Suprapubic skin (tissue), 4 donors: ENCODE data around the gene FGFBP2.

Experiments
- EP300 ChIP-seq: sonication (generic); formaldehyde crosslinking; IDR thresholded peaks from one replicate; pipeline ENCODE4 v1.6.1; 2017; ENCODE audit warnings: antibody characterized with exemption
- POLR2AphosphoS5 ChIP-seq, 3 donors: sonication (generic); formaldehyde crosslinking; IDR thresholded peaks; one replicate each; pipeline ENCODE4 v1.6.1; 2017; ENCODE audit warnings: antibody characterized with exemption in 3 of 3

GRCh38 chr4:15990570-15991285, 27.8 kb upstream of the FGFBP2 start:
- TF ChIP-seq EP300 (no peak), POLR2AphosphoS5 (IDR thresholded peaks at IDR 0.05) (no peak)
